Neural cell (in vitro differentiated cells): ENCODE results near the gene COG8. TPM values are rescaled to one million over a fixed set of nuclear protein-coding genes. Genes with fewer than 3 reads are reported as not detected.

Source experiments
- H2AFZ ChIP-seq: fragments of 200-600, 300-800 bp; sonication (generic), shearing (Covaris generic); 2 replicates; pipeline ENCODE4 v1.6.0; 2014; ENCODE audit warnings: low read depth, mild to moderate bottlenecking, antibody characterized with exemption, low read length, moderate library complexity
- H3F3A ChIP-seq: fragments of 200-600 bp; shearing (Covaris generic); 2 replicates; pipeline ENCODE4 v1.6.1; 2016; ENCODE audit warnings: mild to moderate bottlenecking, moderate library complexity, mixed read lengths, antibody characterized with exemption, low read length; ENCODE audit not compliant: insufficient read depth, poor library complexity, severe bottlenecking
- H3K27ac ChIP-seq: fragments of 200-600, 300-800 bp; sonication (generic), shearing (Covaris generic); 2 replicates; pipeline ENCODE4 v1.5.1; 2014; ENCODE audit warnings: mild to moderate bottlenecking, low read length, moderate library complexity
- H3K27me3 ChIP-seq: fragments of 300-800, 200-600 bp; sonication (generic), shearing (Covaris generic); 2 replicates; pipeline ENCODE4 v1.6.0; 2014; ENCODE audit warnings: mild to moderate bottlenecking, low read depth, low read length, moderate library complexity; ENCODE audit not compliant: insufficient read depth
- H3K36me3 ChIP-seq: fragments of 300-800, 200-600 bp; sonication (generic), shearing (Covaris generic); 2 replicates; pipeline ENCODE4 v1.5.1; 2014; ENCODE audit warnings: mild to moderate bottlenecking, antibody characterized with exemption, low read length, moderate library complexity; ENCODE audit not compliant: insufficient read depth
- H3K4me2 ChIP-seq: fragments of 300-800, 200-600 bp; sonication (generic), shearing (Covaris generic); 2 replicates; pipeline ENCODE4 v1.6.0; 2014; ENCODE audit warnings: mild to moderate bottlenecking, low read length
- H3K4me3 ChIP-seq: fragments of 300-800, 200-600 bp; sonication (generic), shearing (Covaris generic); 2 replicates; pipeline ENCODE4 v1.5.1; 2014; ENCODE audit warnings: mild to moderate bottlenecking, low read length, moderate library complexity
- H3K79me2 ChIP-seq: fragments of 200-600 bp; shearing (Covaris generic); replicated peaks from 2 replicates; pipeline ENCODE4 v1.6.0; 2014; ENCODE audit warnings: mild to moderate bottlenecking, low read length, moderate library complexity; ENCODE audit not compliant: insufficient read depth
- H3K9ac ChIP-seq: fragments of 300-800, 200-600 bp; sonication (generic), shearing (Covaris generic); 2 replicates; pipeline ENCODE4 v1.6.1; 2016; ENCODE audit warnings: mild to moderate bottlenecking, low read length, mixed read lengths
- H3K9me2 ChIP-seq: fragments of 200-600 bp; shearing (Covaris generic); 2 replicates; pipeline ENCODE4 v1.6.1; 2016; ENCODE audit warnings: mild to moderate bottlenecking, low read length, mixed read lengths; ENCODE audit not compliant: insufficient read depth
- H3K9me3 ChIP-seq: fragments of 200-600, 300-800 bp; sonication (generic), shearing (Covaris generic); 2 replicates; pipeline ENCODE4 v1.6.1; 2016; ENCODE audit warnings: mild to moderate bottlenecking, mixed run types, low read length, moderate library complexity, mixed read lengths
- H4K20me1 ChIP-seq: fragments of 200-600 bp; shearing (Covaris generic); 2 replicates; pipeline ENCODE4 v1.6.1; 2016; ENCODE audit warnings: mild to moderate bottlenecking, mixed run types; ENCODE audit not compliant: insufficient read depth
- EP300 ChIP-seq: fragments of 450-650 bp; conservative IDR thresholded peaks from 2 replicates; pipeline ENCODE4 v1.6.1; 2014; ENCODE audit warnings: antibody characterized with exemption, mild to moderate bottlenecking, moderate library complexity; ENCODE audit not compliant: poor library complexity, severe bottlenecking
- EZH2 ChIP-seq: fragments of 200-600, 300-800 bp; shearing (Covaris generic), sonication (generic); IDR thresholded peaks from 2 replicates; pipeline ENCODE4 v1.6.1; 2014; ENCODE audit warnings: antibody characterized with exemption, low read length, borderline replicate concordance, mild to moderate bottlenecking; ENCODE audit not compliant: insufficient read depth, poor library complexity, severe bottlenecking
- MXI1 ChIP-seq: fragments of 450-650 bp; conservative IDR thresholded peaks from 2 replicates; pipeline ENCODE4 v1.6.1; 2014; ENCODE audit warnings: antibody characterized with exemption, mild to moderate bottlenecking; ENCODE audit not compliant: poor library complexity, severe bottlenecking
- POLR2AphosphoS5 ChIP-seq: IDR thresholded peaks from 2 replicates; pipeline ENCODE4 v1.6.1; 2012
- RAD21 ChIP-seq: fragments of 450-650 bp; conservative IDR thresholded peaks from 2 replicates; pipeline ENCODE4 v1.6.1; 2014; ENCODE audit warnings: antibody characterized with exemption, mild to moderate bottlenecking, moderate library complexity
- SMC3 ChIP-seq: fragments of 450-650 bp; conservative IDR thresholded peaks from 2 replicates; pipeline ENCODE4 v1.6.1; 2014; ENCODE audit warnings: antibody characterized with exemption, mild to moderate bottlenecking, moderate library complexity; ENCODE audit not compliant: poor library complexity
- TAF1 ChIP-seq: IDR thresholded peaks from 2 replicates; pipeline ENCODE4 v1.6.1; 2012; ENCODE audit warnings: low read depth
- polyA plus RNA-seq: library from polyadenylated mRNA; depleted of rRNA; stranded (reverse); fragments of >200 nt; gene quantifications from 2 replicates; pipeline ENCODE4 v1.2.3, GENCODE V29; 2014
- TF ChIP-seq, protein P1 (sequence below): IDR thresholded peaks from 2 replicates; pipeline ENCODE4 v1.6.1; 2012; ENCODE audit warnings: borderline replicate concordance
- TF ChIP-seq, protein P2 (sequence below): fragments of 450-650 bp; IDR thresholded peaks from 2 replicates; pipeline ENCODE4 v1.5.1; 2014; ENCODE audit warnings: antibody characterized with exemption, mild to moderate bottlenecking, moderate library complexity; ENCODE audit not compliant: poor library complexity, severe bottlenecking

COG8 gene
- polyA plus RNA-seq, 1 donor from 2014 or later = 27.8 TPM

- TF ChIP-seq EP300 = no peak
- TF ChIP-seq SMC3 = no peak
- TF ChIP-seq RAD21 = no peak
- TF ChIP-seq, protein P1, sequence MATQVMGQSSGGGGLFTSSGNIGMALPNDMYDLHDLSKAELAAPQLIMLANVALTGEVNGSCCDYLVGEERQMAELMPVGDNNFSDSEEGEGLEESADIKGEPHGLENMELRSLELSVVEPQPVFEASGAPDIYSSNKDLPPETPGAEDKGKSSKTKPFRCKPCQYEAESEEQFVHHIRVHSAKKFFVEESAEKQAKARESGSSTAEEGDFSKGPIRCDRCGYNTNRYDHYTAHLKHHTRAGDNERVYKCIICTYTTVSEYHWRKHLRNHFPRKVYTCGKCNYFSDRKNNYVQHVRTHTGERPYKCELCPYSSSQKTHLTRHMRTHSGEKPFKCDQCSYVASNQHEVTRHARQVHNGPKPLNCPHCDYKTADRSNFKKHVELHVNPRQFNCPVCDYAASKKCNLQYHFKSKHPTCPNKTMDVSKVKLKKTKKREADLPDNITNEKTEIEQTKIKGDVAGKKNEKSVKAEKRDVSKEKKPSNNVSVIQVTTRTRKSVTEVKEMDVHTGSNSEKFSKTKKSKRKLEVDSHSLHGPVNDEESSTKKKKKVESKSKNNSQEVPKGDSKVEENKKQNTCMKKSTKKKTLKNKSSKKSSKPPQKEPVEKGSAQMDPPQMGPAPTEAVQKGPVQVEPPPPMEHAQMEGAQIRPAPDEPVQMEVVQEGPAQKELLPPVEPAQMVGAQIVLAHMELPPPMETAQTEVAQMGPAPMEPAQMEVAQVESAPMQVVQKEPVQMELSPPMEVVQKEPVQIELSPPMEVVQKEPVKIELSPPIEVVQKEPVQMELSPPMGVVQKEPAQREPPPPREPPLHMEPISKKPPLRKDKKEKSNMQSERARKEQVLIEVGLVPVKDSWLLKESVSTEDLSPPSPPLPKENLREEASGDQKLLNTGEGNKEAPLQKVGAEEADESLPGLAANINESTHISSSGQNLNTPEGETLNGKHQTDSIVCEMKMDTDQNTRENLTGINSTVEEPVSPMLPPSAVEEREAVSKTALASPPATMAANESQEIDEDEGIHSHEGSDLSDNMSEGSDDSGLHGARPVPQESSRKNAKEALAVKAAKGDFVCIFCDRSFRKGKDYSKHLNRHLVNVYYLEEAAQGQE = no peak
- no peak within 1 kb of the TSS for H3K4me3 ChIP-seq
- no peaks in the 10 kb centered on the region for H3K9me3 ChIP-seq
- no peaks in the 10 kb centered on the region for H4K20me1 ChIP-seq
- no peaks in the 10 kb centered on the region for H3F3A ChIP-seq
- no peaks in the 10 kb centered on the region for H3K9me2 ChIP-seq
- no peak within 1 kb of the TSS for H3K9ac ChIP-seq
- H3K79me2 ChIP-seq = no peaks in the 10 kb centered on the region
- no peak within 1 kb of the TSS for H3K27ac ChIP-seq
- H3K36me3 ChIP-seq = no peaks in the 10 kb centered on the region
- no peak within 1 kb of the TSS for H2AFZ ChIP-seq
- no peaks in the 10 kb centered on the region for H3K27me3 ChIP-seq
- H3K4me2 ChIP-seq = no peak within 1 kb of the TSS
These were observed 12.1 kb upstream of the COG8 start, which contains the start of gene TMED6 for GRCh38 chr16:69351309-69352027. TMED6 (minus strand) TSS chr16:69351786; CDS start chr16:69351753, 33 bp downstream.

DNA sequence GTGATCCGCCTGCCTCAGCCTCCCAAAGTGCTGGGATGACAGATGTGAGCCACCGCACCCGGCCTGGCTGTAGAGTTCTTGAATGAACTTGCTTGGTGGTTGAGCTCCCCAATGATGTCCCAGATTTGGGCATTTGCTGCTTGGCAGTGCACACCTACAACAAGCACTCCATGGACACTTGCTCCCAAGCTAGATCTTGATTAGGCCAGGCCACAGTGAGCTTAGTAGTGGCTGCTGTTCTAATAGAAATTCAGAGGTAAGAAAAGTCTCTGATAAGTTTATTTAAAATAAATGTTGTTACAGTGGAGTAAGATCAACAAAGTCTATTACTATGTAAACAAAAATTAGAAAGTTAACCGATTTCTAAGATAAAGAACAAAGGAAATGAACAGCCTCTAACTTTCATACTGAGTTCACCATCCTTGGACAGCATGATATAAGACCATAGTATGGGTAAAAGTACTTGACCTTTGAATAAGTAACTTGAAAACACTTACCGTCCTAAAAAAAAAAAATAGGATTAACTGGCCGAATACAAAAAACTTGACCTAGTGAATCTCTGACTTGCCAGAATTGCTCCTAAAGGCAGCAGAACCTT, 11.3 kb upstream of the COG8 start:
- H3K4me3 ChIP-seq = no peak overlapping the region

More for the DNA sequence above, 11.3 kb upstream of the COG8 start:
- H3K9ac ChIP-seq = no peak overlapping the region
- H3K9me2 ChIP-seq = no peaks in the 10 kb centered on the region
- H3K9me3 ChIP-seq = no peaks in the 10 kb centered on the region
- no peaks in the 10 kb centered on the region for H3K27me3 ChIP-seq
- H3K27ac ChIP-seq = no peak overlapping the region
- TF ChIP-seq RAD21 (no peak), SMC3 (no peak), EP300 (no peak), MXI1 (no peak), EZH2 (no peak), TAF1 (no peak), POLR2AphosphoS5 (no peak)
- TF ChIP-seq, protein P2, sequence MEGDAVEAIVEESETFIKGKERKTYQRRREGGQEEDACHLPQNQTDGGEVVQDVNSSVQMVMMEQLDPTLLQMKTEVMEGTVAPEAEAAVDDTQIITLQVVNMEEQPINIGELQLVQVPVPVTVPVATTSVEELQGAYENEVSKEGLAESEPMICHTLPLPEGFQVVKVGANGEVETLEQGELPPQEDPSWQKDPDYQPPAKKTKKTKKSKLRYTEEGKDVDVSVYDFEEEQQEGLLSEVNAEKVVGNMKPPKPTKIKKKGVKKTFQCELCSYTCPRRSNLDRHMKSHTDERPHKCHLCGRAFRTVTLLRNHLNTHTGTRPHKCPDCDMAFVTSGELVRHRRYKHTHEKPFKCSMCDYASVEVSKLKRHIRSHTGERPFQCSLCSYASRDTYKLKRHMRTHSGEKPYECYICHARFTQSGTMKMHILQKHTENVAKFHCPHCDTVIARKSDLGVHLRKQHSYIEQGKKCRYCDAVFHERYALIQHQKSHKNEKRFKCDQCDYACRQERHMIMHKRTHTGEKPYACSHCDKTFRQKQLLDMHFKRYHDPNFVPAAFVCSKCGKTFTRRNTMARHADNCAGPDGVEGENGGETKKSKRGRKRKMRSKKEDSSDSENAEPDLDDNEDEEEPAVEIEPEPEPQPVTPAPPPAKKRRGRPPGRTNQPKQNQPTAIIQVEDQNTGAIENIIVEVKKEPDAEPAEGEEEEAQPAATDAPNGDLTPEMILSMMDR = no peak
- TF ChIP-seq, protein P1 = no peak
- H3K79me2 ChIP-seq = no peaks in the 10 kb centered on the region
- no peaks in the 10 kb centered on the region for H3K36me3 ChIP-seq
- H3F3A ChIP-seq = no peaks in the 10 kb centered on the region
- H2AFZ ChIP-seq = no peak overlapping the region
- no peaks in the 10 kb centered on the region for H4K20me1 ChIP-seq
- H3K4me2 ChIP-seq = no peak overlapping the region
